Measurements from ENCODE around the gene RPL11. TPM values are rescaled to one million over a fixed set of nuclear protein-coding genes. Genes with fewer than 3 reads are reported as not detected.

The RPL11 gene
- total RNA-seq, 1 donor from 2014 or later = 1,285 TPM

GRCh38 chr1:23709229-23709628 is 17.6 kb downstream of the RPL11 start:
- Mint-ChIP-seq H3K36me3 (ENCODE audit: low read depth, unreplicated experiment) (peaks cover 4% of the 10 kb centered on the region), H3K27ac (ENCODE audit: unreplicated experiment) (peak overlapping the region; percentile 27), H3K27me3 (ENCODE audit: unreplicated experiment) (peaks cover 5% of the 10 kb centered on the region), H3K4me3 (ENCODE audit: unreplicated experiment) (peak overlapping the region; percentile 19), H3K4me1 (ENCODE audit: unreplicated experiment) (no peaks in the 10 kb centered on the region), H3K9me3 (ENCODE audit: unreplicated experiment) (no peaks in the 10 kb centered on the region)
- TF ChIP-seq, protein P1, sequence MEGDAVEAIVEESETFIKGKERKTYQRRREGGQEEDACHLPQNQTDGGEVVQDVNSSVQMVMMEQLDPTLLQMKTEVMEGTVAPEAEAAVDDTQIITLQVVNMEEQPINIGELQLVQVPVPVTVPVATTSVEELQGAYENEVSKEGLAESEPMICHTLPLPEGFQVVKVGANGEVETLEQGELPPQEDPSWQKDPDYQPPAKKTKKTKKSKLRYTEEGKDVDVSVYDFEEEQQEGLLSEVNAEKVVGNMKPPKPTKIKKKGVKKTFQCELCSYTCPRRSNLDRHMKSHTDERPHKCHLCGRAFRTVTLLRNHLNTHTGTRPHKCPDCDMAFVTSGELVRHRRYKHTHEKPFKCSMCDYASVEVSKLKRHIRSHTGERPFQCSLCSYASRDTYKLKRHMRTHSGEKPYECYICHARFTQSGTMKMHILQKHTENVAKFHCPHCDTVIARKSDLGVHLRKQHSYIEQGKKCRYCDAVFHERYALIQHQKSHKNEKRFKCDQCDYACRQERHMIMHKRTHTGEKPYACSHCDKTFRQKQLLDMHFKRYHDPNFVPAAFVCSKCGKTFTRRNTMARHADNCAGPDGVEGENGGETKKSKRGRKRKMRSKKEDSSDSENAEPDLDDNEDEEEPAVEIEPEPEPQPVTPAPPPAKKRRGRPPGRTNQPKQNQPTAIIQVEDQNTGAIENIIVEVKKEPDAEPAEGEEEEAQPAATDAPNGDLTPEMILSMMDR (IDR thresholded peaks at IDR 0.05; ENCODE audit: unreplicated experiment) = no peak
- no peak for DNase-seq (ENCODE audit: low spot score)

DNA sequence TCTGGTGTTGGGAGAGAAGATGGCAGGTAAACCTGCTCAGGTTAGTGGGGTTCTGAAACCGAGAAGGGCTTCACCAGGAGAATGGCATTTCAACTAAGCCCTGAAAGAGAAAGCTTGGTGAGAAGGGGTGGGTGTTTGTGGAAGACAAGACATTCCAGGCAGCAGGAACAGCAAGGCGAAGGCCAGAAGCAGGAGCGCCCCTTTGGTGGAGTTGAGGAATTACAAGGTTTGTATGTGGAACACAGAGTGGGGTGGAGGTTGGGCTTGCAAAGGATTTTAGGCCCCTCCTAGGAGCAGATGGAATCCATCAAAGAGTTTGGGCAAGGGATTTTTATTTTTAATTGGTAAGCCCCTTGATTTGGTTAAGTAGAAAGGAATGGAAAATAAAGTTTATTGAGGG is 26.9 kb downstream of the RPL11 start:
- Mint-ChIP-seq H3K4me3 (ENCODE audit: unreplicated experiment) (no peak overlapping the region), H3K36me3 (ENCODE audit: low read depth, unreplicated experiment) (no peaks in the 10 kb centered on the region), H3K4me1 (ENCODE audit: unreplicated experiment) (peaks cover 3% of the 10 kb centered on the region), H3K27ac (ENCODE audit: unreplicated experiment) (no peak overlapping the region), H3K9me3 (ENCODE audit: unreplicated experiment) (no peaks in the 10 kb centered on the region), H3K27me3 (ENCODE audit: unreplicated experiment) (peaks cover 2% of the 10 kb centered on the region)
- TF ChIP-seq, protein P1 (IDR thresholded peaks at IDR 0.05; ENCODE audit: unreplicated experiment) = peak; percentile 89
- DNase-seq (ENCODE audit: low spot score) = peak; percentile 68

DNA sequence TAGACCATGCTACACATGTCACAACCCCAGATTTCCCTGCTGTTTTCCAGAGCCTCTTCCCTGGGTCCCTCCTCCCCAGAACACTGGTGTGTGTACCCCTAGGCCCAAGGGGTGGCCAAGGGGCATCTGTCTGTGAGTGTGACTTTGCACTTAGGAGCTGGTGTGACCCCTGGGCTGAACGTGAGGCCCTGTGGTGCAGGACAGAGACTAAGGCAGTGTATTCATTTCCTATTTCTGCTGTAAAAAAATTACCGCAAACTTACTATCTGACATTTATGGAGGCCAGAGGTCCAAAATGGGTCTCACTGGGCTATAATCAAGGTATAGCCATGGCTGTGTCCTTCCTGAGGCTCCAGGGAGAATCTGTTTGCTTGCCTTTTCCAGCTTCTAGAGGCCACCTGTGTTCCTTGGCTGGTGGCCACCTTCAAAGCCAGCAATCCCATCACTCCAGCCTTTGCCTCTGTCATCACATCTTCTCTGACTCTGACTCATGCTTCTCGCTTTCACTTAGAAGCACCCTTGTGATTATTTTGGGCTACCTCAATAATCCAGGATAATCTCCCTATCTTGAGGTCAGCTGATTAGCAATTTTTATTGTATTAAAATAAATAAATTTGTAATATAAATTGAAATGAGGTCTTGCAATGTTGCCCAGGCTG is 27.7 kb downstream of the RPL11 start:
- DNase-seq (ENCODE audit: low spot score) = no peak
- Mint-ChIP-seq H3K27ac (ENCODE audit: unreplicated experiment) (no peak overlapping the region), H3K27me3 (ENCODE audit: unreplicated experiment) (no peaks in the 10 kb centered on the region), H3K4me1 (ENCODE audit: unreplicated experiment) (peaks cover 3% of the 10 kb centered on the region), H3K9me3 (ENCODE audit: unreplicated experiment) (no peaks in the 10 kb centered on the region), H3K36me3 (ENCODE audit: low read depth, unreplicated experiment) (no peaks in the 10 kb centered on the region), H3K4me3 (ENCODE audit: unreplicated experiment) (no peak overlapping the region)
- TF ChIP-seq, protein P1 (IDR thresholded peaks at IDR 0.05; ENCODE audit: unreplicated experiment) = no peak

- H3K9me3 Mint-ChIP-seq (ENCODE audit: unreplicated experiment) = no peaks in the 10 kb centered on the region
Observed at GRCh38 chr1:23720256-23720995, 28.8 kb downstream of the RPL11 start.

More at GRCh38 chr1:23720256-23720995, 28.8 kb downstream of the RPL11 start:
- Mint-ChIP-seq H3K27me3 (ENCODE audit: unreplicated experiment) (no peaks in the 10 kb centered on the region), H3K36me3 (ENCODE audit: low read depth, unreplicated experiment) (no peaks in the 10 kb centered on the region), H3K27ac (ENCODE audit: unreplicated experiment) (no peak overlapping the region), H3K4me1 (ENCODE audit: unreplicated experiment) (peaks cover 2% of the 10 kb centered on the region), H3K4me3 (ENCODE audit: unreplicated experiment) (no peak overlapping the region)
- TF ChIP-seq, protein P1 (IDR thresholded peaks at IDR 0.05; ENCODE audit: unreplicated experiment) = no peak
- DNase-seq (ENCODE audit: low spot score) = no peak
